G401 (cell line): ENCODE data around the gene APPL2. TPM values are rescaled to one million over a fixed set of nuclear protein-coding genes. Genes with fewer than 3 reads are reported as not detected.

Source experiments
- DNase-seq: peaks from one replicate; pipeline ENCODE4 v3.0.0-alpha.2; 2015; ENCODE audit warnings: low spot score
- in situ Hi-C: cut with HindIII; loops from 2 replicates; pipeline ENCODE4 v1.10.0; 2016; ENCODE audit warnings: low sequenced_read_pairs, mixed read lengths
- total RNA-seq: library from RNA; depleted of rRNA; stranded (reverse); fragments of >200 nt; shearing (Covaris generic); gene quantifications from 2 replicates; pipeline ENCODE4 v1.2.3, GENCODE V29; 2014; rRNA removed

Gene APPL2
- total RNA-seq, 1 experiment from 2014 or later = 36.4 TPM

GRCh38 chr12:105167346-105167745 lies 68.6 kb downstream of the APPL2 start:
- in situ Hi-C loops = no loop called here
- DNase-seq = no peak

DNA sequence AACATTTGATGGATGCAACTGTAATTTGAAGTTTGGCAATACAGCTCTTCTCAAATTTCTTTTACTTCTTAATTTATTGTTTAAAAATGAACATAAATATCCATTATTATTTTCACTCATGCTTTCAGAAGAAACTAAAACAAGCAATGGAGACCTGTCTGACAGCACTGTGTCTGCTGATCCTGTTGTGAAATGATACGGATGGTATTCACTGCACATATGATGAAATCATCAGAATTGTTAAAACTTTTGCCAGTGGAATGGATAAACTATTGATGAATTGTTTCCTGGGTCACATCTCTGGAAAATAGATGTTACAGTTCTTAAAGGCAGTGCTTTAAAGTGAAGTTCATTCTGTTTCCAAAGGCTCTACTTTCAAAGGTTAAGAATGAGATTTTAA lies 69.2 kb downstream of the APPL2 start:
- in situ Hi-C loops = no loop called here
- DNase-seq = no peak

- in situ Hi-C loops = no loop called here
- DNase-seq = no peak
These were observed 71.9 kb downstream of the APPL2 start for GRCh38 chr12:105164068-105164467.

DNA sequence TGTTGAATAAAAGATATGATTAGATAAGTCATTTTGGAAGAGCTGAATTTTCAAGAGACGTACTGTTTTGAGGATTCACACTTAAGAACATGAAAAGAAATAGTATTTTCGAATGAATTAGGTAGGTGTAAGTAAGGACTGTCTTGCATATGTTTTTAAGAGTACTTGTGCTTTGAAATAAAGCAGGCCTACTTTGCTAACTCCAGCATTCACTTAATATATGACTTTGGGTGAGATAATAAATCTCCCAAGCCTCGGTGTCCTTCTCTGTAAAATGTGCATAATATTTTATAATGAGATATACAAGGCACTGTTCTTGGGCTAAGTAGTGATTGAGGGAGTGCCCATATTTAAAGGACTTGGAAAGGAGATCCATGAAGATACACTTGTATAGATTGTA lies 73.8 kb downstream of the APPL2 start:
- no peak for DNase-seq
- in situ Hi-C loops = no loop called here

- in situ Hi-C loops = no loop called here
- DNase-seq = no peak
These were observed 77.1 kb downstream of the APPL2 start for GRCh38 chr12:105158876-105159275.

DNA sequence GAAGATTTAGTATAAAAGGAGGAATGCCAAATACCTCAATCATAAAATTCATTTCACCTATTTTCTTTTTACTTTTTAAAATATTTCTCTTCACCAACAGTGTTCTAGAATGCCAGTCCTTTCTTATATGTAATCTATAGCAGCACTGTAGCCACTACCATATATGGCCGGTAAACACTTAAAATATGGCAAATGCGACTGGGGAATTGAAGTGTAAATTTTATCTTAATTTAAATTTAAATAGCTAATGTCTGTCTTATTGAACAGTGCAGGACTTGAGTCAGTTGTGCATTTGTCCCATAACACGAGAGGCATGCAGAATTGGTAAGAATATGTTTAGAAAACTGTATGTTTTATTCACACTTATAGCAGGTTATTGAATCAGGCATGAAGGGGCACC lies 78.4 kb downstream of the APPL2 start:
- DNase-seq = no peak
- in situ Hi-C loops = no loop called here

DNA sequence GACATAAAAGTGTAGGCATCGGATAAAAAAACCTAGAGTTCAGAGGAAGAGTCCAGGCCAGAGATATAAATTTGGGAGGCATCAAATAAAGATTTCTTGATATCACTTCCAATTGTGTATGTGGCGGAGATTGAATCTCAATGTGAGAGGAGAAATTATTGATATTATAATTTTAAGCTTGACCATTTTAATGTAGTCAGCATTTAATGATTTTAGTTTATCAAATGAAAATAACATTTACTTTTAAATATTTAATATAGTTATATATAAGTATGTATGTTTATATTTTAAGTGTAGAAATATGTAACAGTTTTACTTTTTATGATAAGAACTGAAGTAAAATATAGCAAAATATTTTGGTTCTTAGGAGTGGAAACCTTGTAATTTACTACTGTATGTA lies 79.7 kb downstream of the APPL2 start:
- DNase-seq = no peak
- in situ Hi-C loops = no loop called here

GRCh38 chr12:105142259-105142658 lies 93.7 kb downstream of the APPL2 start:
- in situ Hi-C loops = no loop called here
- DNase-seq = no peak

DNA sequence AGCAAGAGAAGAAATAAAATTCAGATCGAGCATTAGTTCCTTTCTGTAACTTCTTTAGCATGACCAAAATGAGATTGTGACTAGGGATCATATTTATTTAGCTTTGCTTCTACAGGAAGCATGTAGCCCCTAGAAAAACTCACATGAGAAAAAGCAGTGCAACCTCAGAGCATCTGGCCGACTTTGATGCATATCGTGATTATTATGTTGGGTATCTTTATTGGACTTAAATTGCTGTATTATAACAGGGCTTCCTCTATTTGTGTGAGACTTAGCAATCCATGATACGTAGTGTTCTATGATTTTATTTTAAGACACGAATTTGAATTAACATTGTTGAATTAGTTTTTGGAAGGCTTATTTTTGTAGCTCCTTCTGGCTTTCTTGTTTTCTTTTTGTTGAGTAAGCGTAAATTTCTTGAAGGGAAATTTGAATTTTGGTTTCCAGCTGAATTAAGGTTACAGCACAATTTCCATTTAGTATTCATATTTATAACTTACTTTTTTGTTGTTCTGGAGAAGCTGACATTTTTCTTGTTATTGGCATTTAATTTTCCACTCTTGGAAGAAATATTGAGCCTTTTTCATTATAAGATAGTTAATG lies 94.6 kb downstream of the APPL2 start:
- in situ Hi-C loops = no loop called here
- no peak for DNase-seq

- in situ Hi-C loops = no loop called here
- DNase-seq = no peak
These were observed 97.7 kb downstream of the APPL2 start for GRCh38 chr12:105138248-105138647.

Other genes with a start within 250 kb of the APPL2 start
- gene NOPCHAP1, start 249.9 kb downstream of the APPL2 start, total RNA-seq = 10.9 and 23.3 TPM in 2 replicates
- gene ALDH1L2, start 151.7 kb downstream of the APPL2 start, total RNA-seq = 0.55 and 2.2 TPM in 2 replicates
- 21.9 and 77.3 TPM in 2 replicates for gene WASHC4, start 128.4 kb downstream of the APPL2 start, total RNA-seq
- gene C12orf75, start 94.5 kb upstream of the APPL2 start, total RNA-seq = 52.6 and 61.8 TPM in 2 replicates